ENCODE results near the gene UBE2B.

DNA sequence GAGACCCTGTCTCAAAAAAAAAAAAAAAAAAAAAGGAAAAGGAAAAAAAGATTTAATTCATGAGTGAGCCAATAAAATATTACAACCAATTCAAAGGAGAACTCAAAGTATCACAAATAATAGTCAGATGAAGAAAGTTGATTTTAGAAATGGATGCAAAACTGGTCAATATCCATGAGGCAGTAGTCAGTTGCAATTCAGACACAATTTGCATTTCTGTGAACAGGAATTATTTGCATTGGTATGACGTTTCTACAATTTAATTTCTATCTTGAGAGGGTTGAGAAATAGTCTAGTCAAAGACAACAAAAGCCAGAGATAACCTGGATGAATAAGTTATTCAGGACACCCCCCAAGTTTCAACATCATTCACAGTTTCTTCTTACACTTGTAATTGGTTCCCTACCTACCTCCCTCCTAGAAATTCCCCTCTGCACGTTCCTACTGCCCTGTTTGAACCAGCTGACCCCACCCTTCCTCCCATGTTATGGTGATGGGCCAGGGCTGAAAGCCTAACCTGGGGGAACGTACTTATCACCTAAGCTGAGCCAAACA is 68.9 kb downstream of the UBE2B start:
- TF ChIP-seq EZH2 (IDR thresholded peaks at IDR 0.05) (no peak), POLR2AphosphoS5 (IDR thresholded peaks at IDR 0.05; ENCODE audit: borderline replicate concordance, low read depth, low read length) (no peak)

All from SK-N-MC (cell line).